ENCODE data around the gene KIAA0513.

Gene KIAA0513

GRCh38 chr16:85085721-85086120, 58.1 kb downstream of the KIAA0513 start:
- Histone ChIP-seq H3K27ac (ENCODE audit: low read depth, low read length) (no peak overlapping the region), H3K36me3 (ENCODE audit: control insufficient read depth, insufficient read depth, low read length) (no peaks in the 10 kb centered on the region), H3K9me3 (ENCODE audit: control insufficient read depth, insufficient read depth, low read length) (no peaks in the 10 kb centered on the region), H3K4me1 (ENCODE audit: control insufficient read depth, insufficient read depth, low read length) (peaks cover 28% of the 10 kb centered on the region), H3K4me3 (ENCODE audit: low read depth, low read length) (no peak overlapping the region), H3K27me3 (ENCODE audit: control insufficient read depth, insufficient read depth, low read length) (peaks cover 42% of the 10 kb centered on the region), H3K9ac (ENCODE audit: low read depth, low read length) (no peak overlapping the region)

GRCh38 chr16:85086347-85087291, 59.0 kb downstream of the KIAA0513 start:
- Histone ChIP-seq H3K4me3 (ENCODE audit: low read depth, low read length) (no peak overlapping the region), H3K9ac (ENCODE audit: low read depth, low read length) (no peak overlapping the region), H3K36me3 (ENCODE audit: control insufficient read depth, insufficient read depth, low read length) (no peaks in the 10 kb centered on the region), H3K4me1 (ENCODE audit: control insufficient read depth, insufficient read depth, low read length) (peaks cover 19% of the 10 kb centered on the region), H3K27ac (ENCODE audit: low read depth, low read length) (no peak overlapping the region), H3K9me3 (ENCODE audit: control insufficient read depth, insufficient read depth, low read length) (no peaks in the 10 kb centered on the region), H3K27me3 (ENCODE audit: control insufficient read depth, insufficient read depth, low read length) (peaks cover 33% of the 10 kb centered on the region)

- Histone ChIP-seq H3K27ac (ENCODE audit: low read depth, low read length) (no peak overlapping the region), H3K4me1 (ENCODE audit: control insufficient read depth, insufficient read depth, low read length) (peaks cover 5% of the 10 kb centered on the region), H3K4me3 (ENCODE audit: low read depth, low read length) (no peak overlapping the region), H3K36me3 (ENCODE audit: control insufficient read depth, insufficient read depth, low read length) (no peaks in the 10 kb centered on the region), H3K9ac (ENCODE audit: low read depth, low read length) (no peak overlapping the region), H3K9me3 (ENCODE audit: control insufficient read depth, insufficient read depth, low read length) (no peaks in the 10 kb centered on the region), H3K27me3 (ENCODE audit: control insufficient read depth, insufficient read depth, low read length) (peaks cover 19% of the 10 kb centered on the region)
Observed at GRCh38 chr16:85087899-85088569, 60.4 kb downstream of the KIAA0513 start.

- H3K9me3 ChIP-seq (ENCODE audit: control insufficient read depth, insufficient read depth, low read length): no peaks in the 10 kb centered on the region
- H3K4me3 ChIP-seq (ENCODE audit: low read depth, low read length): no peak overlapping the region
- H3K36me3 ChIP-seq (ENCODE audit: control insufficient read depth, insufficient read depth, low read length): no peaks in the 10 kb centered on the region
- peaks cover 19% of the 10 kb centered on the region for H3K27me3 ChIP-seq (ENCODE audit: control insufficient read depth, insufficient read depth, low read length)
- peaks cover 2% of the 10 kb centered on the region for H3K4me1 ChIP-seq (ENCODE audit: control insufficient read depth, insufficient read depth, low read length)
- H3K27ac ChIP-seq (ENCODE audit: low read depth, low read length): no peak overlapping the region
- H3K9ac ChIP-seq (ENCODE audit: low read depth, low read length): no peak overlapping the region
Observed at GRCh38 chr16:85088570-85089199, 61.1 kb downstream of the KIAA0513 start.

- H3K4me3 ChIP-seq (ENCODE audit: low read depth, low read length): no peak overlapping the region
- H3K9ac ChIP-seq (ENCODE audit: low read depth, low read length): no peak overlapping the region
- H3K9me3 ChIP-seq (ENCODE audit: control insufficient read depth, insufficient read depth, low read length): no peaks in the 10 kb centered on the region
- no peaks in the 10 kb centered on the region for H3K36me3 ChIP-seq (ENCODE audit: control insufficient read depth, insufficient read depth, low read length)
- no peaks in the 10 kb centered on the region for H3K4me1 ChIP-seq (ENCODE audit: control insufficient read depth, insufficient read depth, low read length)
- peaks cover 19% of the 10 kb centered on the region for H3K27me3 ChIP-seq (ENCODE audit: control insufficient read depth, insufficient read depth, low read length)
- H3K27ac ChIP-seq (ENCODE audit: low read depth, low read length): no peak overlapping the region
Observed at GRCh38 chr16:85089525-85089924, 61.9 kb downstream of the KIAA0513 start.

- Histone ChIP-seq H3K27ac (ENCODE audit: low read depth, low read length) (no peak overlapping the region), H3K27me3 (ENCODE audit: control insufficient read depth, insufficient read depth, low read length) (peaks cover 12% of the 10 kb centered on the region), H3K4me3 (ENCODE audit: low read depth, low read length) (no peak overlapping the region), H3K9me3 (ENCODE audit: control insufficient read depth, insufficient read depth, low read length) (no peaks in the 10 kb centered on the region), H3K4me1 (ENCODE audit: control insufficient read depth, insufficient read depth, low read length) (no peaks in the 10 kb centered on the region), H3K9ac (ENCODE audit: low read depth, low read length) (no peak overlapping the region), H3K36me3 (ENCODE audit: control insufficient read depth, insufficient read depth, low read length) (no peaks in the 10 kb centered on the region)
Observed at GRCh38 chr16:85090181-85090580, 62.6 kb downstream of the KIAA0513 start.

GRCh38 chr16:85090873-85091521, 63.4 kb downstream of the KIAA0513 start:
- no peaks in the 10 kb centered on the region for H3K4me1 ChIP-seq (ENCODE audit: control insufficient read depth, insufficient read depth, low read length)

GRCh38 chr16:85091522-85091910, 63.9 kb downstream of the KIAA0513 start:
- Histone ChIP-seq H3K9me3 (ENCODE audit: control insufficient read depth, insufficient read depth, low read length) (no peaks in the 10 kb centered on the region), H3K27me3 (ENCODE audit: control insufficient read depth, insufficient read depth, low read length) (no peaks in the 10 kb centered on the region), H3K4me3 (ENCODE audit: low read depth, low read length) (no peak overlapping the region), H3K4me1 (ENCODE audit: control insufficient read depth, insufficient read depth, low read length) (no peaks in the 10 kb centered on the region), H3K9ac (ENCODE audit: low read depth, low read length) (no peak overlapping the region), H3K27ac (ENCODE audit: low read depth, low read length) (no peak overlapping the region), H3K36me3 (ENCODE audit: control insufficient read depth, insufficient read depth, low read length) (no peaks in the 10 kb centered on the region)

More at GRCh38 chr16:85090873-85091521, 63.4 kb downstream of the KIAA0513 start:
- H3K9me3 ChIP-seq (ENCODE audit: control insufficient read depth, insufficient read depth, low read length): no peaks in the 10 kb centered on the region
- H3K36me3 ChIP-seq (ENCODE audit: control insufficient read depth, insufficient read depth, low read length): no peaks in the 10 kb centered on the region
- no peak overlapping the region for H3K27ac ChIP-seq (ENCODE audit: low read depth, low read length)
- peaks cover 4% of the 10 kb centered on the region for H3K27me3 ChIP-seq (ENCODE audit: control insufficient read depth, insufficient read depth, low read length)
- H3K9ac ChIP-seq (ENCODE audit: low read depth, low read length): no peak overlapping the region
- H3K4me3 ChIP-seq (ENCODE audit: low read depth, low read length): no peak overlapping the region

GRCh38 chr16:85092309-85092708, 64.7 kb downstream of the KIAA0513 start:
- no peaks in the 10 kb centered on the region for H3K4me1 ChIP-seq (ENCODE audit: control insufficient read depth, insufficient read depth, low read length)
- H3K27ac ChIP-seq (ENCODE audit: low read depth, low read length): no peak overlapping the region
- no peaks in the 10 kb centered on the region for H3K36me3 ChIP-seq (ENCODE audit: control insufficient read depth, insufficient read depth, low read length)
- H3K9me3 ChIP-seq (ENCODE audit: control insufficient read depth, insufficient read depth, low read length): no peaks in the 10 kb centered on the region
- no peak overlapping the region for H3K9ac ChIP-seq (ENCODE audit: low read depth, low read length)
- no peaks in the 10 kb centered on the region for H3K27me3 ChIP-seq (ENCODE audit: control insufficient read depth, insufficient read depth, low read length)
- no peak overlapping the region for H3K4me3 ChIP-seq (ENCODE audit: low read depth, low read length)

GRCh38 chr16:85092851-85093250, 65.3 kb downstream of the KIAA0513 start:
- H3K27me3 ChIP-seq (ENCODE audit: control insufficient read depth, insufficient read depth, low read length): no peaks in the 10 kb centered on the region
- H3K36me3 ChIP-seq (ENCODE audit: control insufficient read depth, insufficient read depth, low read length): no peaks in the 10 kb centered on the region
- no peak overlapping the region for H3K4me3 ChIP-seq (ENCODE audit: low read depth, low read length)
- no peak overlapping the region for H3K9ac ChIP-seq (ENCODE audit: low read depth, low read length)
- no peak overlapping the region for H3K27ac ChIP-seq (ENCODE audit: low read depth, low read length)
- no peaks in the 10 kb centered on the region for H3K4me1 ChIP-seq (ENCODE audit: control insufficient read depth, insufficient read depth, low read length)
- no peaks in the 10 kb centered on the region for H3K9me3 ChIP-seq (ENCODE audit: control insufficient read depth, insufficient read depth, low read length)
